Right ventricle myocardium superior (tissue), 1 donor: ENCODE measurements around the gene CDC23. TPM values are rescaled to one million over a fixed set of nuclear protein-coding genes. Genes with fewer than 3 reads are reported as not detected.
"Not testable (repeated sequence)": the region's sequence is repeated elsewhere in the genome, so short reads cannot be mapped to it uniquely, and the experiment has no call there.

Source experiments
- ATAC-seq: fragments of 200-7000 bp; cut with Tn5 transposase; one replicate; pipeline ENCODE4 v1.9.1; 2020; ENCODE audit warnings: mild to moderate bottlenecking; ENCODE audit not compliant: poor library complexity
- DNase-seq: peaks from one replicate; pipeline ENCODE4 v3.0.0-alpha.2; 2020
- intact Hi-C: fragments of 100-400 bp; cut with DNase I; formaldehyde crosslinking; loops from one replicate; pipeline ENCODE4 v1.11.2; 2022
- total RNA-seq: library from RNA; stranded (reverse); fragmentation: NEBNext Ultra II Directional; extraction: Animal tissue kit (Norgen Biotek cat#: 25700); gene quantifications from one replicate; pipeline ENCODE4 v1.2.1, GENCODE V29; 2021
- donor health status: DM: no; HTN: yes; CAD: no; lungs with severe emphysema.

Gene CDC23
- total RNA-seq, 1 donor from 2014 or later = 18.6 TPM

DNA sequence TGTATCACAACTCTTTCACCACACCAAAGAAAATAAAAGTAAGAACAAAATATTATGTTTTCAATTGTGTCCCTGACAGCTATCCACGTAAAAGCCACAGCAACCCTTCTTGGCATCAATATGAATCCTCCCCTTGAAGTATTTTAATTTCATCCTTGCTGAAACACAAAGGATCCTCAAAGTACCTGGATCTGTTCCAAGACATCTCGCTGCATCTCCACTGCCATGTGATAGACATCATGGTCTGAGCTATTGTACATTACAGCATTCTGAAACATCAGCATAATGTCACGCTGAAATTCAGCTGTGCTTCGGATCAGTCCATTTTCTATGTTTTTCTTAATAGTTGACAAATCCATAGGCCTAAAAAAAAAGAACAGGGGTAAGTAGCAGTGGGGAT, 52.4 kb downstream of the CDC23 start:
- no peak for DNase-seq
- intact Hi-C loops = no loop called here
- ATAC-seq = no peak

DNA sequence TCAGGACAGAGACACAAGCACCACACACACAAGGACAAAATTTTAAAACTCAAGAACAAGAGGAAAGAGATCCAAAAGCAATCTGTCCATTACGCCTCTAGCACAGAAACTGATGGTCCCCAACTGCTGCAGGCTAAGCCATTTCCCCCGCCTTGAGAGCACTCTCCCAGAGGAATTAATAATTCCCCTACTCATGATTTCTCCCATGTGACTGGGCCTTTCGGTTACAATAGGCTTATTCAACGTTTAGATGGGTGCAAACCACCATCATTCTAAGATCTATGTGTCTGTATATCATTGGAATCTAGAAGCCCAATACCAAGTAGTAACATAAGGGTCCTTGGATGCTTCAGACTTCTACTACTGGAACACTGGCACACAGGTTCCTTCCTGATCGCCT, 53.5 kb downstream of the CDC23 start:
- intact Hi-C loops = no loop called here
- ATAC-seq = no peak
- DNase-seq = no peak

DNA sequence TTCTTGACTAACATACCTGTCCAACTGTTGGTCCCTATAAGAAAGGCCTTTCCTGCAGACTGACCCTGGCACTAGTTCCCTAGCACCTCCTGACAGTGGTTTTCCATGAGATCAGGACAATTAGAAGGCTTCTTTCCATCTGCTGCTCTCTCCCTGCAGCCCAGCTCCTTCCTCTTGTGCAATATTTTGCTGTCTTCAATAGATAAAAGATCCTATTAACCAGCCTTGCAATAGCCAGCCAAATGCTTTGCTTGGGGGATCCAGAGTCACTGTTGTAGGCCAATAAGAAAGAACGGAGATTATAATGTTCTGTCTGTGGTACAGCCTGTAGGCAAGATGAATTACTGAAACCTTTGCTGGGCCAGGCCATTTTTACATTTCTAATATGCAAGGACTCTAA, 55.5 kb downstream of the CDC23 start:
- no peak for ATAC-seq
- intact Hi-C loops = no loop called here
- no peak for DNase-seq

DNA sequence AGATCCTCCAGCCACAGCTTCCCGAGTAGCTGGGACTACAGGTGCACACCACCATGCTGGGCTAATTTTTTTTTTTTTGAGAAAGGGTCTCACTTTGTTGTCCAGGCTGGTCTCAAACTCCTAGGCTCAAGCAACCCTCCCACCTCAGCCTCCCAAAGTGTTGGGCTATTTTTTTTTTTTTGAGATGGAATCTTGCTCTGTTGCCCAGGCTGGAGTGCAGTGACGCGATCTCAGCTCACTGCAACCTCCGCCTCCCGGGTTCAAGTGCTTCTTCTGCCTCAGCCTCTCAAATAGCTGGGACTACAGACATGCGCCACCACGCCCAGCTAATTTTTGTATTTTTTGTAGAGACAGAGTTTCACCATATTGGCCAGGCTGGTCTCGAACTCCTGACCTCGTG, 57.1 kb downstream of the CDC23 start:
- DNase-seq, intact Hi-C loops, ATAC-seq: not testable (repeated sequence)

DNA sequence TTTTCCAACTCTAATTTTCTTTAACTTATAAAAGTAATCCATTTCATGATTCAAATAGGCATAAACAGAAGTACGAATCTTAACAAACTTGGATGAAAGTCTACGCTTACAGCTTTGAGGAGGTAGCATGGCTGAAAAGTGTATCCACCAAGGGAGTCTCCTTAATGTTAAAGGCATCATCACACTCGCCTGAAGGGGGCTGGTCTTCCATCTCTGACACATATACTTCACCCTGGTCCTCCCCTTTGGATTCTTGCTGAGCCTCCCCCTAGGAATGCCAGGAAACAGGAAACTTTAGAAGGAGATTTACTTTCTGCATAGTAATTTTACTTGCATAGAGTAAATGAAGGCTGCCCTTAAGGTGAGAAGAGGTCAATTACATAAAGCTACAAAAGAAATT, 63.6 kb downstream of the CDC23 start:
- intact Hi-C loops = no loop called here
- ATAC-seq = no peak

DNA sequence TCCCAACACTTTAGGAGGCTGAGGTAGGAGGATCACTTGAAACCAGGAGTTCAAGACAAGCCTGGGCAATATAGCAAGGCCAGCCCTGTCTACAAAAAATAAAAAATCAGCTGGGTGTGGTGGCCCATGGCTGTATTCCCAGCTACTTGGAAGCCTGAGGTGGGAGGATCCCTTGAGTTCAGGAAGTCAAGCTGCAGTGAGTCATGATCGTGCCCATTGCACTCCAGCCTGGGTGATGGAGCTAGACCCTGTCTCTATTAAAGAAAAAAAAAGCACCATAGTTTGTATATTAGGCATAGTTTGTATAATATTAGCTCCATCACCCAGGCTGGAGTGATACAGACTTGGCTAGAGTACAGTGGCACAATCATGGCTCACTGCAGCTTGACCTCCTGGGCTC, 64.3 kb downstream of the CDC23 start:
- DNase-seq = no peak
- peak; percentile 20 for ATAC-seq
- intact Hi-C loops = no loop called here

More for the DNA sequence above, 63.6 kb downstream of the CDC23 start:
- DNase-seq = no peak

DNA sequence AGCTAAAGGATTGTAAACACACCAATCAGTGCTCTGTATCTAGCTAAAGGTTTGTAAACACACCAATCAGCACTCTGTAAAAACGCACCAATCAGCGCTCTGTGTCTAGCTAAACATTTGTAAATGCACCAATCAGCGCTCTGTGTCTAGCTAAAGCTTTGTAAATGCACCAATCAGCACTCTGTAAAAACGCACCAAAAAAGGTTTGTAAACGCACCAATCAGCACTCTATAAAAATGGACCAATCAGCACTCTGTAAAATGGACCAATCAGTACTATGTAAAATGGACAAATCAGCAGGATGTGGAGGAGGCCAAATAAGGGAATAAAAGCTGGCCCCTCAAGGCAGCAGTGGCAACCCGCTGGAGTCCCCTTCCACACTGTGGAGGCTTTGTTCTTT, 69.5 kb downstream of the CDC23 start:
- intact Hi-C loops, ATAC-seq, DNase-seq: not testable (repeated sequence)

DNA sequence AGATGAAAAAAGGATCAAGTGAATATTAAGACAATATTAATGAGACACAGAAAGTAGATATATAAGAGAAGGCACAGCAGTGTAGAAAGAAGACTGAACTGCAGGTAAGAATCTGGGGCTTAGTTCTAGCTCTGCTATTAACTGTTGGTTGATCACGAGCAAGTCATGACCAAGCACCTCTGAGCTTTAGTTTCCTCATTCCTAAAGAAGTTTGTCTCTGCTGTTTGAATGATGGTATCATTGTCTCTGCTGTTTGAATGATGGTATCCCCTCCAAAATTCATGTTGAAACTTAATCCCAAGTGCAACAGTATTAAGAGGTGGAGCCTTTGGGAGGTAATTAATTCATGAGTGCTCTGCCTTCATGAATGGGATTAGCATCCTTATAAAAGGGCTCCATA, 71.4 kb downstream of the CDC23 start:
- no peak for ATAC-seq
- intact Hi-C loops = no loop called here
- DNase-seq = no peak

DNA sequence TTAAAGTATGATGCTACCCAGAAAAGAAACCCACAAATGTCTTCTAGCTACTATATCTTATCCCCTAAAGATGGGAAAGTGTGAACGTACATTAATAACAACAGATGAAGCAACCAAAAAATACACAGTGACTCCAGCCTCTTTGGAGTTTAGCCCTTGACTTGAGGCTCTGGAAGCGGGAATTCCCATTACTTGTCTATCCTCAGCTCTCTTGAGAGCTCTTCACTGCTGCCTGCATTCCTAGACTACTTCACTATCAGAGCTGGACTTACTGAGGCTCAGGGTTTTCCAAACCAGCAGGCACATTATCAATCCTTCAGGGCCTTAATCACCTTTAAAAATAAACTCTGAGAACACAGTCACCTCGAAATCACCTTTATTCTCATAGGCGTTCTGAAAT, 72.9 kb downstream of the CDC23 start:
- ATAC-seq (no peak), DNase-seq (no peak)
- intact Hi-C loops = no loop called here

DNA sequence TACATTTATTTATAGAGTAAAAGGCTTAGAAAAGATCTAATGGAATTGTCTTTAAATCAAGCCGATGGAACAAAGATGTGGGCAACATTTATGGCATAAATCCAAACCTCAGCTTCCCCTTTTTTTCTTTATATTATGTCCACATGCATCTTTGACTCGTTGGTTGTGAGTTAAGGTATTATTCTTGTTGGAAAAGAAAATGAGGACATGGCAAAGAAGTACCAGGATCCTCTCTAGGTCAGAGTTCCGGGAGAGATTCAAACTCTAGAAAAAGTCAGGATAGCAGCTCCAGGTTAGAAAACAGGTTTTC, 73.4 kb downstream of the CDC23 start:
- DNase-seq (no peak), ATAC-seq (no peak)
- intact Hi-C loops = loop anchor here (10.0 kb wide), 1 partner anchor 385 kb away; the partner anchor contains the start of gene HNRNPA0

DNA sequence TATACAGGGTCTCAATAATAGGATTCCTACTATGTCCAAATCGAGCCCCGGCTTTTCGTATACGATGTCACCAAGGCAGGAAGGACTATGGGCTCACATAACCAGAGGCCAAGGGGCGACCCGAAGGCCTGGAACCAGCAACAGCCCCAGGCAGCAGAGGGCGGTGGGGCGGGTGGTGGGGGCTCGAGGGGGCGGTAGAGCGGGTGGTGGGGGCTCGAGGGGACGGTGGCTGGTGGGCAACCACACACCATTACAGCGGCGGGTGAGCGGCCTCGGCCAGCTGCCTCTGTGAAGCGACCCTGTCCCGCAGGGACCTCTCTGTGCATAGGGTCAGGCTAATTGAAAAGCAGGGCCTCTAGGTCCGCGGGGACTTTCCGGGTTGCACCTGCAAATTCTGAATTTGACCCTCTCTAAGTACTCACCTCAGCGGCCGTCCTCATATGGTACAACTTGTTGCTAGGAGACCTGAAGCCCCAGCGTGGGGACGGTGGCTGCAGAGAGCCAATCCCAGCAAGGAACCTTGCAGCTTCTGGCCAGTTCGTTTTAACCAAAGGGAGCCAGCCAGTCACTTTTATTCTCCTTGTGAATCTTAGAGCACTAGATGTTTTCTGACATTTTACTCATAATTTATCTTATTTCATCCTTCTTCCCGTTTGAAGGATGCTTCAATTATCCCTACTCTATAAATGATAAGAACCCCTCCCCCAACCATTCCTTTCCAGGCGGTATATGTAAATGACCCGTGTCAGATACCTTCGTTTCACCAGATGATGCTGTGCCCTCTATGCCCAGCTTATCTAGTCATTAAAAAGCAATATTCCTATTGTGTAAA, 74.0 kb downstream of the CDC23 start, which contains the start of gene NME5:
Gene NME5, minus strand, starts transcription at position 480 of the 832 bp plus-strand sequence. CDS start 648 bp downstream, outside the sequence.
- intact Hi-C loops = loop anchor here (10.0 kb wide), 1 partner anchor 384 kb away; the partner anchor contains the start of gene HNRNPA0
- ATAC-seq (peak; percentile 96), DNase-seq (peak; percentile 75)

Other genes starting within 250 kb of the CDC23 start
- 21.9 TPM for gene FAM13B, start 180.2 kb downstream of the CDC23 start, total RNA-seq
- not detected for gene WNT8A, start 129.3 kb downstream of the CDC23 start, total RNA-seq
- 4.9 TPM for gene NME5, start 73.9 kb downstream of the CDC23 start, total RNA-seq
- gene BRD8, start 34.7 kb downstream of the CDC23 start, total RNA-seq = 26.4 TPM
- 0.65 TPM for gene KIF20A, start 34.2 kb downstream of the CDC23 start, total RNA-seq
- gene GFRA3, start 61.3 kb upstream of the CDC23 start, total RNA-seq = 0.94 TPM
- 0.16 TPM for gene CDC25C, start 118.5 kb upstream of the CDC23 start, total RNA-seq
- gene FAM53C, start 124.9 kb upstream of the CDC23 start, total RNA-seq = 27.9 TPM
- 36.9 TPM for gene KDM3B, start 139.4 kb upstream of the CDC23 start, total RNA-seq
- gene REEP2, start 225.7 kb upstream of the CDC23 start, total RNA-seq = 6.1 TPM